ENCODE results near the gene MYO5A. TPM values are rescaled to one million over a fixed set of nuclear protein-coding genes. Genes with fewer than 3 reads are reported as not detected.

The MYO5A gene
- total RNA-seq, 1 experiment from 2014 or later, result 21.8 TPM

DNA sequence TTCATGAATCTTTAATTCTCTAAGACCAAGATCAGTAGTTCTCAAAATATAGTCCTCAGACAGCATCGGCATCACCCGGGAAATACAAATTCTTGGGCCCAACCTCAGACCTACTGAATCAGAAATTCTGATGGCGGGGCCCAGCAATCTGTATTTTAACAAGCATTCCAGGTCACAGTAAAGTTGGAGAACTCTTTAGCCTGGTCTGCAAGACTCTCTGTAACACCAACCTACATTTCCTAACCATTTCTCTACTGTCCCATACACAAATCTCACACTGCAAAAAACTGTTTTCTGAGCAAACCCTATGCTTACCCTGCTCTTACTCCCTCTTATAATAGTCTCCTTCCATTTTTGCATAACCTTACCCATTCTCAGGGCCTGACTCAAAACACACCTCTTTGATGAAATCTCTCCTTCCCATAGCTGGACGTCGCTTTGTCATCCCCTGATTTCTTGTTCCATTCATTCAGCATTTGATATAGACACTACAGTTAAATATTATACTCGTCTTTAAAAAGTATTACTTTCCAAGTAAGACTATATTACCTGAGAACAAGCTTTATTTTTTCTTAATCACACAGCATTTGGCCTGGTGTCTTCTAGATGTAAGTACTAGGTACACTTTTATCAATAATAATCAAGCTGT is 149.8 kb downstream of the MYO5A start:
- Histone ChIP-seq H3K4me1 (ENCODE audit: insufficient read depth, low read length) (no peaks in the 10 kb centered on the region), H3K56ac (ENCODE audit: insufficient read length, low read depth, low read length) (no peak overlapping the region), H3K9ac (ENCODE audit: extremely low read depth, insufficient read length, low read length) (no peak overlapping the region), H4K91ac (ENCODE audit: insufficient read length, low read depth, low read length) (no peak overlapping the region), H2BK5ac (ENCODE audit: insufficient read length, low read length) (no peak overlapping the region), H2BK20ac (ENCODE audit: low read depth, low read length, poor library complexity, severe bottlenecking) (no peak overlapping the region), H2BK120ac (ENCODE audit: low read depth, low read length, poor library complexity, severe bottlenecking) (no peak overlapping the region), H3K4ac (ENCODE audit: low read depth, low read length) (no peak overlapping the region), H2AFZ (ENCODE audit: low read length) (no peak overlapping the region), H3T11ph (ENCODE audit: low read length) (no peak overlapping the region), H3K18ac (ENCODE audit: insufficient read length, low read depth, low read length) (no peak overlapping the region), H4K5ac (ENCODE audit: insufficient read length, low read depth, low read length) (no peak overlapping the region), H3K9me3 (ENCODE audit: control insufficient read depth, low read depth, low read length) (no peaks in the 10 kb centered on the region), H2AK5ac (ENCODE audit: insufficient read length, low read length) (no peak overlapping the region), H2BK12ac (ENCODE audit: insufficient read length, low read depth, low read length) (no peak overlapping the region), H2BK15ac (ENCODE audit: low read depth, low read length) (no peak overlapping the region), H3K4me2 (ENCODE audit: insufficient read depth, insufficient read length, low read length) (no peak overlapping the region), H3K79me1 (ENCODE audit: insufficient read depth, low read depth, low read length, poor library complexity, severe bottlenecking) (no peaks in the 10 kb centered on the region), H3K79me2 (ENCODE audit: insufficient read depth, low read length) (no peaks in the 10 kb centered on the region), H3K27ac (ENCODE audit: insufficient read length, low read depth, low read length) (no peak overlapping the region), H3K23me2 (ENCODE audit: insufficient read length, low read depth, low read length, poor library complexity, severe bottlenecking) (no peaks in the 10 kb centered on the region), H4K8ac (replicated peaks; ENCODE audit: insufficient read length, low read depth, low read length) (no peak overlapping the region), H3K14ac (ENCODE audit: insufficient read depth, low read length) (no peak overlapping the region), H4K20me1 (ENCODE audit: control insufficient read depth, insufficient read depth, insufficient read length) (no peaks in the 10 kb centered on the region), H3K23ac (ENCODE audit: insufficient read length, low read depth, low read length) (no peak overlapping the region), H3K27me3 (ENCODE audit: insufficient read depth, low read length) (no peaks in the 10 kb centered on the region)
- Mint-ChIP-seq H3K27ac (no peak overlapping the region), H3K4me3 (no peak overlapping the region), H3K36me3 (ENCODE audit: insufficient read depth in 1 of 3, low read depth in 3 of 3) (peaks cover 18 to 40% (median 38%) of the 10 kb centered on the region in 3 experiments; a peak in 6 of 7 replicates), H3K27me3 (ENCODE audit: low read depth) (no peaks in the 10 kb centered on the region), H3K4me1 (no peaks in the 10 kb centered on the region), H3K9me3 (no peaks in the 10 kb centered on the region)
- no peak for DNase-seq
- TF ChIP-seq, protein P1, sequence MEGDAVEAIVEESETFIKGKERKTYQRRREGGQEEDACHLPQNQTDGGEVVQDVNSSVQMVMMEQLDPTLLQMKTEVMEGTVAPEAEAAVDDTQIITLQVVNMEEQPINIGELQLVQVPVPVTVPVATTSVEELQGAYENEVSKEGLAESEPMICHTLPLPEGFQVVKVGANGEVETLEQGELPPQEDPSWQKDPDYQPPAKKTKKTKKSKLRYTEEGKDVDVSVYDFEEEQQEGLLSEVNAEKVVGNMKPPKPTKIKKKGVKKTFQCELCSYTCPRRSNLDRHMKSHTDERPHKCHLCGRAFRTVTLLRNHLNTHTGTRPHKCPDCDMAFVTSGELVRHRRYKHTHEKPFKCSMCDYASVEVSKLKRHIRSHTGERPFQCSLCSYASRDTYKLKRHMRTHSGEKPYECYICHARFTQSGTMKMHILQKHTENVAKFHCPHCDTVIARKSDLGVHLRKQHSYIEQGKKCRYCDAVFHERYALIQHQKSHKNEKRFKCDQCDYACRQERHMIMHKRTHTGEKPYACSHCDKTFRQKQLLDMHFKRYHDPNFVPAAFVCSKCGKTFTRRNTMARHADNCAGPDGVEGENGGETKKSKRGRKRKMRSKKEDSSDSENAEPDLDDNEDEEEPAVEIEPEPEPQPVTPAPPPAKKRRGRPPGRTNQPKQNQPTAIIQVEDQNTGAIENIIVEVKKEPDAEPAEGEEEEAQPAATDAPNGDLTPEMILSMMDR (conservative IDR thresholded peaks at IDR 0.05), result no peak
- no CpG with 5 or more reads among the region's 6 CpGs for WGBS (ENCODE audit: extremely low coverage, insufficient read length, low lambda C conversion rate)
